ENCODE data around the gene TEDC2.
"Not testable (repeated sequence)": the region's sequence is repeated elsewhere in the genome, so short reads cannot be mapped to it uniquely, and the experiment has no call there.

TEDC2 gene

GRCh38 chr16:2429771-2430663, 29.9 kb upstream of the TEDC2 start:
- peaks cover 0 to 27% (median 22%) of the 10 kb centered on the region in 4 experiments for H3K4me1 ChIP-seq (ENCODE audit: control extremely low read depth in 1 of 4, control insufficient read depth in 4 of 4, insufficient read depth in 4 of 4, low read length in 3 of 4)
- H3K36me3 ChIP-seq (ENCODE audit: control insufficient read depth in 4 of 4, insufficient read depth in 4 of 4, low read length in 3 of 4): peaks cover 6 to 24% (median 14%) of the 10 kb centered on the region in 4 experiments
- WGBS (ENCODE audit: insufficient coverage): 1% methylated on average over 33 of the region's 46 CpGs
- POLR2A ChIA-PET: interaction anchor here (0.6 to 1.4 kb wide), 4 partner anchors 10 to 465 kb away, joined by 3 to 6 read pairs (median 4); partner anchors contain the start of genes RPS2 and TRAF7
- H3K27ac ChIP-seq (ENCODE audit: insufficient read depth in 1 of 2, low read depth in 1 of 2, low read length in 2 of 2, poor library complexity in 1 of 2, severe bottlenecking in 2 of 2): peak overlapping the region in 1 of 2 experiments; percentile 34
- peak overlapping the region; percentile 67 to 89 (median 77) for H3K4me3 ChIP-seq (ENCODE audit: control insufficient read depth in 1 of 7, extremely low read depth in 1 of 7, insufficient read depth in 4 of 7, low read depth in 2 of 7, low read length in 6 of 7)
- DNase-seq: peak; percentile 44 to 60 (median 60)
- H3K9me3 ChIP-seq (ENCODE audit: control extremely low read depth in 1 of 5, control insufficient read depth in 4 of 5, insufficient read depth in 2 of 5, low read depth in 1 of 5, low read length in 4 of 5): no peaks in the 10 kb centered on the region
- CTCF ChIA-PET: interaction anchor here (0.7 to 3.7 kb wide), 7 partner anchors 13 to 235 kb away, joined by 3 to 16 read pairs (median 4); no protein-coding TSS in a partner anchor
- no peaks in the 10 kb centered on the region for H3K27me3 ChIP-seq (replicated peaks in 2 of 5; ENCODE audit: control insufficient read depth in 4 of 5, insufficient read depth in 5 of 5, low read length in 4 of 5)

GRCh38 chr16:2432286-2432685, 27.6 kb upstream of the TEDC2 start:
- 96% methylated on average over 5 of the region's 6 CpGs for WGBS (ENCODE audit: insufficient coverage)
- CTCF ChIA-PET: interaction anchor here (0.7 to 1.1 kb wide), 2 partner anchors 69 to 327 kb away, joined by 3 read pairs; no protein-coding TSS in a partner anchor
- Histone ChIP-seq H3K4me3 (ENCODE audit: control insufficient read depth in 1 of 7, extremely low read depth in 1 of 7, insufficient read depth in 4 of 7, low read depth in 2 of 7, low read length in 6 of 7) (no peak overlapping the region), H3K27ac (ENCODE audit: insufficient read depth in 1 of 2, low read depth in 1 of 2, low read length in 2 of 2, poor library complexity in 1 of 2, severe bottlenecking in 2 of 2) (no peak overlapping the region), H3K9me3 (ENCODE audit: control extremely low read depth in 1 of 5, control insufficient read depth in 4 of 5, insufficient read depth in 2 of 5, low read depth in 1 of 5, low read length in 4 of 5) (no peaks in the 10 kb centered on the region), H3K4me1 (ENCODE audit: control extremely low read depth in 1 of 4, control insufficient read depth in 4 of 4, insufficient read depth in 4 of 4, low read length in 3 of 4) (peaks cover 0 to 27% (median 22%) of the 10 kb centered on the region in 4 experiments), H3K27me3 (replicated peaks in 2 of 5; ENCODE audit: control insufficient read depth in 4 of 5, insufficient read depth in 5 of 5, low read length in 4 of 5) (no peaks in the 10 kb centered on the region), H3K36me3 (ENCODE audit: control insufficient read depth in 4 of 4, insufficient read depth in 4 of 4, low read length in 3 of 4) (peaks cover 7 to 41% (median 25%) of the 10 kb centered on the region in 4 experiments)
- DNase-seq: peak in 2 of 3 donors; percentile 26 to 30
- POLR2A ChIA-PET: interaction anchor here (0.7 kb wide), 1 partner anchor 100 kb away, joined by 4 read pairs; no protein-coding TSS in a partner anchor

DNA sequence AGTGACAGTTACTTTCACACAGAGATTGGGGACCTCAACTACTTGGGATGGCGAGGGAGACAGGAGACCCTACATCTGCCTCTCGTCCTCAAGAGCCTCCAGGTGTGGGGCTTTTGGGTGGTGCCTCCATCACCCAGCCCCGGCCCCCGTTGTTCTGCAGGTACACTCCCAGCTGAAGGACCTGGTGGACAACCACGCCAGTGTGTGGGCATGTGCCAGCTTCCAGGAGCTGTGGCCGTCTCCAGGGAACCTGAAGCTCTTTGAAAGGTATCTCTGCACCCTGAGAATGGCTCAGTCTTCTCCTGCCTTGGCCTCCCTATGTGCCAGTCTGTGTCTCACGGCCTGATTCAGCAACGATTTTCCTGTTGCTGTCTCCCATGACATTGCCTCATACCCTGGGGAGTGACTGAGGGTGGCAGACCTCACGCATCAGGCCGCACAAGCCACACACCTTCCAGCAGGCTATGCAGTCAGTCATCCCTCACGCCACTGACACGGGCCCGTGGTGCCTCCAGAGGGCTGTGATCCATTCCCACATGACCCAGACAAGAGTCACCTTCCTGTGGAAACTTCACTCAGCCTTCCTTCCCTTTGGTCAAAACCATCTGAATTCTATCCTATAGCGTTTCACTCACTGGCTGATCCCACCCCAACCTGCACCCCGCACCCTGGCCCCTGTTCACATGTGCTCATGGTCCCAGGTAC, 27.0 kb upstream of the TEDC2 start:
- WGBS (ENCODE audit: insufficient coverage): 97% methylated on average over 13 of the region's 15 CpGs
- Histone ChIP-seq H3K27ac (ENCODE audit: insufficient read depth in 1 of 2, low read depth in 1 of 2, low read length in 2 of 2, poor library complexity in 1 of 2, severe bottlenecking in 2 of 2) (no peak overlapping the region), H3K27me3 (replicated peaks in 2 of 5; ENCODE audit: control insufficient read depth in 4 of 5, insufficient read depth in 5 of 5, low read length in 4 of 5) (no peaks in the 10 kb centered on the region), H3K4me3 (ENCODE audit: control insufficient read depth in 1 of 7, extremely low read depth in 1 of 7, insufficient read depth in 4 of 7, low read depth in 2 of 7, low read length in 6 of 7) (no peak overlapping the region), H3K36me3 (ENCODE audit: control insufficient read depth in 4 of 4, insufficient read depth in 4 of 4, low read length in 3 of 4) (peaks cover 10 to 47% (median 29%) of the 10 kb centered on the region in 4 experiments), H3K4me1 (ENCODE audit: control extremely low read depth in 1 of 4, control insufficient read depth in 4 of 4, insufficient read depth in 4 of 4, low read length in 3 of 4) (peaks cover 0 to 27% (median 22%) of the 10 kb centered on the region in 4 experiments), H3K9me3 (ENCODE audit: control extremely low read depth in 1 of 5, control insufficient read depth in 4 of 5, insufficient read depth in 2 of 5, low read depth in 1 of 5, low read length in 4 of 5) (no peaks in the 10 kb centered on the region)
- no peak for DNase-seq
- ChIA-PET CTCF (interaction anchor here (1.1 kb wide), 1 partner anchor 68 kb away, joined by 3 read pairs; no protein-coding TSS in a partner anchor), POLR2A (no interaction called here)

DNA sequence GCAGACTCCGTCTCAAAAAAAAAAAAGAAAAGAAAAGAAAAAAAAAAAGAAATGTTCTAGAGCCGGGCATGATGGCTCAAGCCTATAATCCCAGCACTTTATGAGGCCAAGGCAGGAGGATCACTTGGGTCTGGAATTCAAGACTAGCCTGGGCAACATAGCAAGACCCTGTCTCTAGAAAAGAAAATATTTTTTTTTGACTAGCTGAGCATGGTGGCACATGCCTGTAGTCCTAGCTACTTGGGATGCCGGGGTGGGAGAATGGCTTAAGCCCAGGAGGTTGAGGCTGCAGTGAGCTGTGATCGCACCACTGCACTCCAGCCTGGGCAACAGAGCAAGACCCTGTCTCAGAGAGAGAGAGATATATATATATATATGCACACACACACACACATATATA, 24.7 kb upstream of the TEDC2 start:
- H3K4me3 ChIP-seq (ENCODE audit: control insufficient read depth in 1 of 7, extremely low read depth in 1 of 7, insufficient read depth in 4 of 7, low read depth in 2 of 7, low read length in 6 of 7); H3K9me3 ChIP-seq (ENCODE audit: control extremely low read depth in 1 of 5, control insufficient read depth in 4 of 5, insufficient read depth in 2 of 5, low read depth in 1 of 5, low read length in 4 of 5); H3K27ac ChIP-seq (ENCODE audit: insufficient read depth in 1 of 2, low read depth in 1 of 2, low read length in 2 of 2, poor library complexity in 1 of 2, severe bottlenecking in 2 of 2); DNase-seq; POLR2A ChIA-PET; H3K27me3 ChIP-seq (replicated peaks in 2 of 5; ENCODE audit: control insufficient read depth in 4 of 5, insufficient read depth in 5 of 5, low read length in 4 of 5): not testable (repeated sequence)
- H3K4me1 ChIP-seq (ENCODE audit: control extremely low read depth in 1 of 4, control insufficient read depth in 4 of 4, insufficient read depth in 4 of 4, low read length in 3 of 4): peaks cover 0 to 10% (median 7%) of the 10 kb centered on the region in 4 experiments
- H3K36me3 ChIP-seq (ENCODE audit: control insufficient read depth in 4 of 4, insufficient read depth in 4 of 4, low read length in 3 of 4): peaks cover 15 to 67% (median 36%) of the 10 kb centered on the region in 4 experiments
- CTCF ChIA-PET: interaction anchor here (0.7 to 1.7 kb wide), 2 partner anchors 38 to 66 kb away, joined by 3 to 6 read pairs; no protein-coding TSS in a partner anchor
- WGBS (ENCODE audit: insufficient coverage): 100% methylated on average over 1 of the region's 4 CpGs

GRCh38 chr16:2436110-2436509, 23.8 kb upstream of the TEDC2 start:
- Histone ChIP-seq H3K27ac (ENCODE audit: insufficient read depth in 1 of 2, low read depth in 1 of 2, low read length in 2 of 2, poor library complexity in 1 of 2, severe bottlenecking in 2 of 2) (no peak overlapping the region), H3K27me3 (replicated peaks in 2 of 5; ENCODE audit: control insufficient read depth in 4 of 5, insufficient read depth in 5 of 5, low read length in 4 of 5) (no peaks in the 10 kb centered on the region), H3K4me1 (ENCODE audit: control extremely low read depth in 1 of 4, control insufficient read depth in 4 of 4, insufficient read depth in 4 of 4, low read length in 3 of 4) (peaks cover 0 to 2% (median under 1%) of the 10 kb centered on the region in 4 experiments), H3K4me3 (ENCODE audit: control insufficient read depth in 1 of 7, extremely low read depth in 1 of 7, insufficient read depth in 4 of 7, low read depth in 2 of 7, low read length in 6 of 7) (no peak overlapping the region), H3K36me3 (ENCODE audit: control insufficient read depth in 4 of 4, insufficient read depth in 4 of 4, low read length in 3 of 4) (peaks cover 15 to 72% (median 37%) of the 10 kb centered on the region in 4 experiments), H3K9me3 (ENCODE audit: control extremely low read depth in 1 of 5, control insufficient read depth in 4 of 5, insufficient read depth in 2 of 5, low read depth in 1 of 5, low read length in 4 of 5) (no peaks in the 10 kb centered on the region)
- DNase-seq: no peak
- WGBS (ENCODE audit: insufficient coverage): 97% methylated on average over 9 of the region's 9 CpGs
- CTCF ChIA-PET: interaction anchor here (0.7 to 1.3 kb wide), 2 partner anchors 37 to 71 kb away, joined by 3 to 5 read pairs; no protein-coding TSS in a partner anchor
- POLR2A ChIA-PET: no interaction called here

DNA sequence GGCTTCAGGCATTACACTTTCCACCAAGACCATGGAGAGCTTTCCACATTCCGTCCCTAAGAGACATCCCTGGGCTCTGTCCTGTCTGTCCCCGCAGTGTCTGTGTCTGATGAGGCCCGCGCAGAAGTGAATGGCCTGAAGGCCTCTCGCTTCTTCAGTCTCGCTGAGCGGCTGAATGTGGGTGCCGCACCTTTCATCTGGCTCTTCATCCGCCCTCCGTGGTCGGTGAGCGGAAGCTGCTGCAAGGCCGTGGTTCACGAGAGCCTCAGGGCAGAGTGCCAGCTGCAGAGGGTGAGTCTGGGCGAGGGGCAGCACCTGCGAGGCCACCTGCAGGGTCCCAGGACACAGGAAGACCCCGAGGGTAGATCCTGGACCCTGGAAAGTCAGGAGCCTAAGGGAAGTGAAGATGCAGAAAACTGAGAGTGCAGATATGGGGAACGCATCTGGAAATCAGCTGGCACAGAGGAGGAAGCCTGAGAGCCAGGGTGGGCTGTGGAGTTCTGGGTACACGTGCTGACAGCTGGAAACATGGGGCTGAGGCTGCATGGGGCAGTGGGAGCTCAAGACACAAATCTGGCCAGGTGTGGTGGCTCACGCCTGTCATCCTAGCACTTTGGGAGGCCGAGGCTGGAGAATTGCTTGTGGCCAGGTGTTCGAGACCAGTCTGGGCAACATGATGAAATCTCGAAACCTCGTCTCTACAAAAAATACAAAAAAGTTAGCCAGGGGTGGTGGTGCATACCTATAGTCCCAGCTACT, 22.7 kb upstream of the TEDC2 start:
- WGBS (ENCODE audit: insufficient coverage): 98% methylated on average over 20 of the region's 24 CpGs
- POLR2A ChIA-PET: no interaction called here

More for the DNA sequence above, 22.7 kb upstream of the TEDC2 start:
- Histone ChIP-seq H3K27ac (ENCODE audit: insufficient read depth in 1 of 2, low read depth in 1 of 2, low read length in 2 of 2, poor library complexity in 1 of 2, severe bottlenecking in 2 of 2) (no peak overlapping the region), H3K9me3 (ENCODE audit: control extremely low read depth in 1 of 5, control insufficient read depth in 4 of 5, insufficient read depth in 2 of 5, low read depth in 1 of 5, low read length in 4 of 5) (no peaks in the 10 kb centered on the region), H3K4me1 (ENCODE audit: control extremely low read depth in 1 of 4, control insufficient read depth in 4 of 4, insufficient read depth in 4 of 4, low read length in 3 of 4) (no peaks in the 10 kb centered on the region), H3K27me3 (replicated peaks in 2 of 5; ENCODE audit: control insufficient read depth in 4 of 5, insufficient read depth in 5 of 5, low read length in 4 of 5) (no peaks in the 10 kb centered on the region), H3K4me3 (ENCODE audit: control insufficient read depth in 1 of 7, extremely low read depth in 1 of 7, insufficient read depth in 4 of 7, low read depth in 2 of 7, low read length in 6 of 7) (no peak overlapping the region), H3K36me3 (ENCODE audit: control insufficient read depth in 4 of 4, insufficient read depth in 4 of 4, low read length in 3 of 4) (peaks cover 15 to 68% (median 34%) of the 10 kb centered on the region in 4 experiments)
- no peak for DNase-seq
- CTCF ChIA-PET: interaction anchor here (1.0 to 1.3 kb wide), 2 partner anchors 13 to 70 kb away, joined by 3 to 5 read pairs; no protein-coding TSS in a partner anchor
